Osteocyte (in vitro differentiated cells): ENCODE measurements around the gene COL23A1. TPM values are rescaled to one million over a fixed set of nuclear protein-coding genes. Genes with fewer than 3 reads are reported as not detected.

Experiments used
- DNase-seq: peaks from one replicate; pipeline ENCODE4 v3.0.0; 2021; ENCODE audit warnings: mixed read lengths; ENCODE audit not compliant: unreplicated experiment; ENCODE audit errors: extremely low spot score
- H3K27ac Mint-ChIP-seq: one replicate; pipeline ENCODE4 v1.8.0; 2021; ENCODE audit warnings: mild to moderate bottlenecking, mixed read lengths; ENCODE audit not compliant: unreplicated experiment
- H3K27me3 Mint-ChIP-seq: one replicate; pipeline ENCODE4 v1.8.0; 2021; ENCODE audit warnings: mixed read lengths; ENCODE audit not compliant: unreplicated experiment
- H3K36me3 Mint-ChIP-seq: one replicate; pipeline ENCODE4 v1.8.0; 2021; ENCODE audit warnings: mixed read lengths; ENCODE audit not compliant: unreplicated experiment
- H3K4me1 Mint-ChIP-seq: one replicate; pipeline ENCODE4 v1.8.0; 2021; ENCODE audit warnings: mixed read lengths; ENCODE audit not compliant: unreplicated experiment
- H3K4me3 Mint-ChIP-seq: one replicate; pipeline ENCODE4 v1.8.0; 2021; ENCODE audit warnings: mild to moderate bottlenecking, moderate library complexity, mixed read lengths; ENCODE audit not compliant: unreplicated experiment
- H3K9me3 Mint-ChIP-seq: one replicate; pipeline ENCODE4 v1.8.0; 2021; ENCODE audit warnings: mixed read lengths; ENCODE audit not compliant: unreplicated experiment
- CTCF ChIP-seq: fragments of 200-600 bp; sonication (generic); IDR thresholded peaks from 2 replicates; pipeline ENCODE4 v1.5.0; 2021; ENCODE audit warnings: antibody characterized with exemption, mild to moderate bottlenecking, moderate library complexity
- total RNA-seq: library from RNA; stranded (reverse); gene quantifications from 2 replicates; pipeline ENCODE4 v1.2.1, GENCODE V29; 2021

COL23A1 gene
- total RNA-seq, 1 donor from 2014 or later, result not detected

DNA sequence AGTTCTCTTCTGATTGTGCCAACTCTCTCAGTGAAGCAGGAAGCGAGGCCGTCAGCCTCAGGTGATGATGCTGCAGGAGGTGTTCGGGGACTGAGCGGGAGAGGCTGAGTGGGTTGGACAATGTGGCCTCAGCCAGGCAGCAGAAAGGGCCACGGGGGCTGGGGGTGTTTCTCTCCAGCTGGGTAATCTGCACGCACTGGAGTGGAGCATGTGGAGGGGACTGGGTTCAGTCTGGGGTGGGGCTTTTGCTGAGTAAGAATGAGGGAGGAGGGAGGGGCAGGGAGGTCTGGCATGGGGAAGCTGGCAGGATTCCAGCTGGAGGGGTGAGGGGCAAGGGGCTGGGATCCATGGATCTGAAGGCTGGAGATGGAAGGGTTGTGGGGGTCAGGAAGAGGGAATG, 296.8 kb downstream of the COL23A1 start:
- Mint-ChIP-seq H3K27me3 (no peaks in the 10 kb centered on the region), H3K4me3 (no peak overlapping the region), H3K27ac (no peak overlapping the region), H3K36me3 (no peaks in the 10 kb centered on the region), H3K4me1 (no peaks in the 10 kb centered on the region), H3K9me3 (no peaks in the 10 kb centered on the region)
- TF ChIP-seq CTCF, result no peak
- DNase-seq, result no peak

DNA sequence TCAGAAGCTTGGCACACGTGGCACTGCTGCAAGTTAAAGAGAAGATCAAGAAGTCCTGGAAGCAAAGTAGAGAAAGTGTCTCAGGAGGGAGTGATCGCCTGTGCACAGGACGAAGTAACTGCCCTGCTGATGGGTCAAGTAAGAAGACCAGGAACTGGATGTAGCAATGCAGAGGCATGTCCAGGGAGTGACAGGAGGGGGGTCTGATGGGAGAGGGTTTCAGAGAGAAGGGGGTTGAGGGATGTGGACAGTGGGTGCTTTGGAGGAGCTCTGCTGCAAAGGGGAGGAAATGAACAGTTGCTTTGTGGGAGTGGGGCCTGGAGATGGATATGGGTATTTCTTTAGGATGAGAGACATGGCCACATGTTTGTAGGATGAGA, 297.4 kb downstream of the COL23A1 start:
- DNase-seq, result no peak
- Mint-ChIP-seq H3K4me1 (no peaks in the 10 kb centered on the region), H3K27ac (no peak overlapping the region), H3K27me3 (peaks cover 4% of the 10 kb centered on the region), H3K4me3 (no peak overlapping the region), H3K9me3 (no peaks in the 10 kb centered on the region), H3K36me3 (no peaks in the 10 kb centered on the region)
- TF ChIP-seq CTCF, result no peak

GRCh38 chr5:178291969-178292825, 298.0 kb downstream of the COL23A1 start:
- Mint-ChIP-seq H3K27me3 (peaks cover 10% of the 10 kb centered on the region), H3K27ac (no peak overlapping the region), H3K4me3 (no peak overlapping the region), H3K36me3 (no peaks in the 10 kb centered on the region), H3K9me3 (no peaks in the 10 kb centered on the region), H3K4me1 (no peaks in the 10 kb centered on the region)
- no peak for DNase-seq
- no peak for TF ChIP-seq CTCF

DNA sequence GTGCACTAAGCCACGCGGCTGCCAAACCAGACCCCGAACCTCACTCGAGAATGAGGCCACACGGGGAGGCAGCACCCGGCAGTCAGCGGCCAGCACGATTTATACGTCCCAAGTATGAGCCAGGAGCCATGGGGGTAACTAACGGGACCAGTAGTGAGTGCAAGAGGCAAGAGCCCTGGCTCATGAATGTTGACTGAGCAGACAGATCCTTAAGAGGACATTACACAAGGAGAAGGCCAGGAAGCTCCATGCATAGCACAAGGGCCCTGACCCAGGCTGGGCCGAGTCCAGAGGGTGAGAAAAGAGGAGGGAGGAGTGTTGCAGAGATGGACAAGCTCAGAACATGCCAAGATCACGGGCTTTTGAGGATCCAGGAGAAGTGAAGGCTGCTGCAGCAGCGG, 299.0 kb downstream of the COL23A1 start:
- H3K27ac Mint-ChIP-seq, result no peak overlapping the region
- TF ChIP-seq CTCF, result no peak
- no peaks in the 10 kb centered on the region for H3K36me3 Mint-ChIP-seq
- DNase-seq, result no peak
- no peaks in the 10 kb centered on the region for H3K4me1 Mint-ChIP-seq
- H3K9me3 Mint-ChIP-seq, result no peaks in the 10 kb centered on the region
- H3K4me3 Mint-ChIP-seq, result no peak overlapping the region
- H3K27me3 Mint-ChIP-seq, result peaks cover 10% of the 10 kb centered on the region

- no peak for TF ChIP-seq CTCF
- H3K27me3 Mint-ChIP-seq, result peaks cover 10% of the 10 kb centered on the region
- H3K27ac Mint-ChIP-seq, result no peak overlapping the region
- no peak overlapping the region for H3K4me3 Mint-ChIP-seq
- H3K4me1 Mint-ChIP-seq, result no peaks in the 10 kb centered on the region
- H3K36me3 Mint-ChIP-seq, result no peaks in the 10 kb centered on the region
- no peak for DNase-seq
- no peaks in the 10 kb centered on the region for H3K9me3 Mint-ChIP-seq
Measured at GRCh38 chr5:178290376-178290775, 299.8 kb downstream of the COL23A1 start.
